Measurements from ENCODE around the gene P2RX1. TPM values are rescaled to one million over a fixed set of nuclear protein-coding genes. Genes with fewer than 3 reads are reported as not detected.

The P2RX1 gene
- polyA plus RNA-seq, 4 donors: 2.2 to 53.4 (median 3.2) TPM; not detected in 1

DNA sequence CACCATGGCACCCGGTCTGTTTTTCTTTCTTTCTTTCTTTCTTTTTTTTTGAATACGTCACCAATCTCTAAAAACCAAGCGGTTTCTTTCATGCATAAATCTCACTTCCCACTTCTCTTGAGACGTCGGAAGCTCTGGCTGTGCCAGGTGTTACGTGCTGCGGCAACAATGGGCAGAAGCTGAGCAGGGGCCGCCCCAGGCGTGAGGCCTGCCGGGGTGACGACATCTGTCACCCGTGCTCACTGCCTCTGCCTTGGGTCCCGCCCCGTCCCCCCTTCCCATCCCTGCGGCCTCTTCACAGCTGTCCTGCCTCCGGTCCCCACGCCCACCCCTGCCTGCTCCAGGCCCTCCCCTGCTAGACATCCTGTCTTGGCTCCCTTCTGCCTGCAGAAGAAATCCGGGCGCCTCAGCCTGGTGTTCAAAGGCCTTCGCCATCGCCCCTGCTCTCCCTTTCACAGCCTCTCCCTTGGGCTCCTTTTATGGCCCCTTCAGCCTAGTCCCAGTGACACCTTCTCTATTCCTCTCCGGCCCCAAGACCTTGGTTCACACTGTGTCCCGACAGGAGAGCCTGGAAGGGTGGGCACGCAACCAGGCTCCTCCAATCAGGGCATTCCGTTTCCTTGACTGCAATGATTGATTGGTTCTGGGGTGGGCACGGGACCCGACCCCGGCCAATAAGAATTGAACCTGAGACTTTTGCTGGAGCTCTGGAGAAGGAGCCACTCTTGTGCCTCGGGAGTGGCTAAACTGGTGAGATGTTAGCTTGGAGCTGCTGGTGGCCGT lies 4.8 kb downstream of the P2RX1 start:
- H3K4me3 ChIP-seq (ENCODE audit: low read depth in 1 of 3, low read length in 3 of 3): no peak overlapping the region
- 49 to 82% (median 65%) methylated on average over 28 to 30 of the region's 30 CpGs for WGBS, 3 donors
- DNase-seq (peak in 1 of 2 donors; percentile 69), FAIRE-seq (no peak)
- H3K27ac ChIP-seq (ENCODE audit: low read depth in 1 of 3, low read length in 2 of 3): peak overlapping the region in 2 of 3 donors; percentile 23 to 67
- H3K9me3 ChIP-seq (ENCODE audit: control insufficient read depth in 2 of 2, insufficient read depth in 1 of 2, low read depth in 1 of 2, low read length in 1 of 2): peaks cover 0 to 4% of the 10 kb centered on the region in 2 donors
- peaks cover 0 to 72% (median 0%) of the 10 kb centered on the region in 3 donors for H3K36me3 ChIP-seq (ENCODE audit: control insufficient read depth in 3 of 3, insufficient read depth in 2 of 3, low read depth in 1 of 3, low read length in 3 of 3)
- no peaks in the 10 kb centered on the region for H3K27me3 ChIP-seq (ENCODE audit: control insufficient read depth in 3 of 3, insufficient read depth in 3 of 3, low read length in 3 of 3)
- peaks cover 0 to 20% (median under 1%) of the 10 kb centered on the region in 3 donors for H3K4me1 ChIP-seq (ENCODE audit: control insufficient read depth in 3 of 3, insufficient read depth in 2 of 3, low read depth in 1 of 3, low read length in 2 of 3)

DNA sequence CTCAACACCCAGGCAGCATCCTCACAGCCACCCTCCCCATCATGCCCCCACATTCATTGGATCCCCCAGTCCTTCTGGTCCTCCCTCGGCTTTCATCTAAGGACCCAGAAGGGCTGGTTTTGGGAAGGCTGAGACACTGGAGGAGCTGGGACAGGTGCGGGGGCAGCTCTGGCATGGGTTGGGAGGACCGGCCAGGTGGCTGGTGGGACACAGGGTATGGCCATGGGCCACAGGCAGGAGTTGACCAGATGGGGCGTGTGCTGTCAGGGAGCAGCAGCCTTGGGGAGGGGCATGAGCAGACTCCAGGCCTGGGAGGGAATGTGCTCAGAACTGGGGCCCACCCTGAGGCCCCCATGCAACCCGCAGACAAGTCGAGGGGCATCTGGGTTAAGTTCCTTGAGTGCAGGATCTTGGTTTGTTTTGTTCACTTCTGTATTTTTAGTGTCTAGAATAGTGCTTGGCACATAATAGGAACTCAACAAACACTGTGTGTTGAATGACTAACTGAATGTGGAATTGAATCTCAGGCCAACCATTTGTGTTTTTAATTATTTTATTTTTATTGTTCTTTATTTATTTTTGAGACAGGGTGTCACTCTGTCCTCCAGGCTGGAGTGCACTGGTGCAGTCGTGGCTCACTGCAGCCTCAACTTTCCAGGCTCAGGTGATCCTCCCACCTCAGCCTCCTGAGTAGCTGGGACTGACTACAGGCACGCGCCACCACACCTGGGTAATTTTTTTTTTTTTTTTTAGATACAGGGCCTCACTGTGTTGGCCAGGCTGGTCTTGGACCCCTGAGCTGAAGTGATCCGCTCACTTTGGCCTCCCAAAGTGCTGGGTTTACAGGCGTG lies 5.6 kb downstream of the P2RX1 start:
- Histone ChIP-seq H3K9me3 (ENCODE audit: control insufficient read depth in 2 of 2, insufficient read depth in 1 of 2, low read depth in 1 of 2, low read length in 1 of 2) (peaks cover 0 to 4% of the 10 kb centered on the region in 2 donors), H3K36me3 (ENCODE audit: control insufficient read depth in 3 of 3, insufficient read depth in 2 of 3, low read depth in 1 of 3, low read length in 3 of 3) (peaks cover 0 to 70% (median 0%) of the 10 kb centered on the region in 3 donors), H3K27me3 (ENCODE audit: control insufficient read depth in 3 of 3, insufficient read depth in 3 of 3, low read length in 3 of 3) (no peaks in the 10 kb centered on the region), H3K27ac (ENCODE audit: low read depth in 1 of 3, low read length in 2 of 3) (peak overlapping the region in 2 of 3 donors; percentile 16 to 63), H3K4me3 (ENCODE audit: low read depth in 1 of 3, low read length in 3 of 3) (no peak overlapping the region), H3K4me1 (ENCODE audit: control insufficient read depth in 3 of 3, insufficient read depth in 2 of 3, low read depth in 1 of 3, low read length in 2 of 3) (peaks cover 0 to 12% (median 0%) of the 10 kb centered on the region in 3 donors)
- 76 to 88% (median 85%) methylated on average over 11 of the region's 11 CpGs for WGBS, 3 donors
- DNase-seq (no peak), FAIRE-seq (no peak)

DNA sequence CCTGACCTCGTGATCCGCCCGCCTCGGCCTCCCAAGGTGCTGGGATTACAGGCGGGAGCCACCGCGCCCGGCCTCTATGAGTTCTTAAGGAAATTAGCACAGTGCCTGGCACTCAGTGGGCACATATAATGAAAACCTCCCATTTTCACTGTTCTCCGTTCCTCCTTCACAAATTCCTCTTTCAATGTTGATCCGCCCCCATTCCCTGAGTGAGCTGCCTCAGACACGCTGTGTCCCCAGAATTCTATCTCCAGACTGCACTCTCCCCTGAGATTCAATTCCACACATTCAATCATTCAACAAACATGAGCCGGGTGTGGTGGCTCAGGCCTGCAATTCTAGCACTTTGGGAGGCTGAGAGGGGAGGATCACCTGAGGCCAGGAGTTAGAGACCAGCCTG lies 7.0 kb downstream of the P2RX1 start:
- no peak overlapping the region for H3K4me3 ChIP-seq (ENCODE audit: low read depth in 1 of 3, low read length in 3 of 3)
- FAIRE-seq (no peak), DNase-seq (no peak)
- H3K27ac ChIP-seq (ENCODE audit: low read depth in 1 of 3, low read length in 2 of 3): no peak overlapping the region
- H3K4me1 ChIP-seq (ENCODE audit: control insufficient read depth in 3 of 3, insufficient read depth in 2 of 3, low read depth in 1 of 3, low read length in 2 of 3): peaks cover 0 to 9% (median 0%) of the 10 kb centered on the region in 3 donors
- H3K36me3 ChIP-seq (ENCODE audit: control insufficient read depth in 3 of 3, insufficient read depth in 2 of 3, low read depth in 1 of 3, low read length in 3 of 3): peaks cover 0 to 69% (median 0%) of the 10 kb centered on the region in 3 donors
- H3K27me3 ChIP-seq (ENCODE audit: control insufficient read depth in 3 of 3, insufficient read depth in 3 of 3, low read length in 3 of 3): no peaks in the 10 kb centered on the region
- 83 to 91% (median 87%) methylated on average over 12 of the region's 12 CpGs for WGBS, 3 donors
- peaks cover 0 to 4% of the 10 kb centered on the region in 2 donors for H3K9me3 ChIP-seq (ENCODE audit: control insufficient read depth in 2 of 2, insufficient read depth in 1 of 2, low read depth in 1 of 2, low read length in 1 of 2)

DNA sequence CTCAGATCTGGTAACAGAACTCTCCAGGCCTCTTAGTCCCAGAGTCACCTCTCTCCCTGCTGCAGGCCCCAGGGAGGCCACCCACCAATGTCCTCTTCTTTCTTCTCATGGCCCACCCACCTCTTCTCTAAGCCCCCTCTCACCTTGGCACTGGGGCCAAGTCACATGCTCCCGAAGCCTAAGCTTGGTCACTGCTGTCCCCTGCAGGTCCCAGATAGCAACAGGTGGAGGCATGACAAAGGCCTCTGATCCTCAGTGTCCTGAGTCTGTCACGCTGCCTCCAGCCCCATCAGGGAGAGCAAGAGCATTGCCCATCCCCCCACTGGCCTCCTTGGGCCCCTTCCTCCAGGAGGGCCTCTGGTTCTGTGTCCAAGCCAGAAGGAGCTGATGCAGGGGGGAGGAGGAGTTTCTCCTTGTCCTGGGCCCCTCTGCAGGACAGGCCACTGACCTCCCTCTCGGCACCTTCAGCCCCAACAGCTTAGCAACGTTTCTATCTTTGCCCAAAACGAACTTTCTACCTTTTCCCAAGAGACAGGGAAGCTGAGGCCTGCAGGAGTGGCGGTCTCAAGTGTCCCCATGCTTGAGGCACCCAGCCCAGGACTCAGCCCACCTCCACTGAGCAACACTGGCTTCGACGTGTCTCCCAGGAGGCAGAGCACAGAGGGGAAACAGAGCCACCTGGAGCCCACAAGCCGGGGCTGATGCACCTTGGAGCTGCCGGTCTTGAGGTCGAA lies 8.6 kb downstream of the P2RX1 start:
- DNase-seq: no peak

DNA sequence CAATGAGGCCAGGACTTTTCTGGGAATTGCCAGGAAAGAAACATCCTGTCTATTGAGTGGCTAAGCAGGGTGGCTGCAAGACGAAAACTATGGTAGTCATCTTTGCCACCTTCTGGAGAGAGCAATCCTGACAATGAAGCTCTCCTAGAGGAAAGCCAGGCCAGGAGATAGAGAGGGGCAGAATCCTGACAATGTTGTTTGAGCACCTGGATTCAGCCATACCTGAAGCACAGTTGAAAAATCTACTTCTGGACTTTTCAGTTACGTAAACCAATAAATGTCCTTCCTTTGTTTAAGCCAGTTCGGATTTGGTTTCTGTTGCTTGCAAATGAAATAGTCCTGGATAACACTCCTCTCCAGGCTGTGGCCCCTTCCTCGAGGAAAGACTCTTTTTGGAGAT lies 9.4 kb downstream of the P2RX1 start:
- Histone ChIP-seq H3K9me3 (ENCODE audit: control insufficient read depth in 2 of 2, insufficient read depth in 1 of 2, low read depth in 1 of 2, low read length in 1 of 2) (peaks cover 0 to 3% of the 10 kb centered on the region in 2 donors), H3K27me3 (ENCODE audit: control insufficient read depth in 3 of 3, insufficient read depth in 3 of 3, low read length in 3 of 3) (no peaks in the 10 kb centered on the region), H3K4me1 (ENCODE audit: control insufficient read depth in 3 of 3, insufficient read depth in 2 of 3, low read depth in 1 of 3, low read length in 2 of 3) (peaks cover 0 to 3% (median 0%) of the 10 kb centered on the region in 3 donors), H3K4me3 (ENCODE audit: low read depth in 1 of 3, low read length in 3 of 3) (no peak overlapping the region), H3K36me3 (ENCODE audit: control insufficient read depth in 3 of 3, insufficient read depth in 2 of 3, low read depth in 1 of 3, low read length in 3 of 3) (peaks cover 0 to 66% (median 0%) of the 10 kb centered on the region in 3 donors), H3K27ac (ENCODE audit: low read depth in 1 of 3, low read length in 2 of 3) (no peak overlapping the region)
- no peak for DNase-seq
- 86 to 89% (median 89%) methylated on average over 4 of the region's 4 CpGs for WGBS, 3 donors
- FAIRE-seq: no peak

More for the DNA sequence above, 8.6 kb downstream of the P2RX1 start:
- Histone ChIP-seq H3K4me3 (ENCODE audit: low read depth in 1 of 3, low read length in 3 of 3) (no peak overlapping the region), H3K36me3 (ENCODE audit: control insufficient read depth in 3 of 3, insufficient read depth in 2 of 3, low read depth in 1 of 3, low read length in 3 of 3) (peaks cover 0 to 68% (median 0%) of the 10 kb centered on the region in 3 donors), H3K27ac (ENCODE audit: low read depth in 1 of 3, low read length in 2 of 3) (no peak overlapping the region), H3K9me3 (ENCODE audit: control insufficient read depth in 2 of 2, insufficient read depth in 1 of 2, low read depth in 1 of 2, low read length in 1 of 2) (peaks cover 0 to 4% of the 10 kb centered on the region in 2 donors), H3K27me3 (ENCODE audit: control insufficient read depth in 3 of 3, insufficient read depth in 3 of 3, low read length in 3 of 3) (no peaks in the 10 kb centered on the region), H3K4me1 (ENCODE audit: control insufficient read depth in 3 of 3, insufficient read depth in 2 of 3, low read depth in 1 of 3, low read length in 2 of 3) (peaks cover 0 to 3% (median 0%) of the 10 kb centered on the region in 3 donors)
- 68 to 76% (median 69%) methylated on average over 11 of the region's 11 CpGs for WGBS, 3 donors
- FAIRE-seq: no peak

DNA sequence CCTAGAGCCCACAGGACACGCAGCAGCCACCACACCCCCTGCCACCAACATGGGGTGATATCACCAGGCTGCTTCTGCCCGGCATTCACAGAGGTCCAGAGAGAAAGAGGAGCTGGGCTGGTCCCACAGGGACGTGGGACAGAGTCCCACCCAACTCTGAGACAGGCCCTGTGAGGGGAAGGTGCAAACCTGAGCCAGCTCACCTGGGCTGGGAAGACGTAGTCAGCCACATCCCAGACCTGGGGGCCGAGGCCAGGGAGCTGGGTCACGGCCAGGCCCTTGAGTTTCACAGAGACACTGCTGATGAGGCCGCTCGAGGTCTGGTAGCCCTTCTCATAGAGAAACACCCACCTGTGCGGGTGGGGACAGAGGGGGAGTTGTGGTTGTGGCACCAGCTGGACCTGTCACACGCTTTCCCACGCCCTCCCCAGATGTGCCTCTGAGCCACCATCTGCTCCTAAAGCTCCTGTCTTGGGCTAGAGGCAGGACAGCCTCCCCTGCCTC lies 11.2 kb downstream of the P2RX1 start:
- WGBS, 3 donors: 63 to 82% (median 80%) methylated on average over 10 to 11 of the region's 11 CpGs
- no peaks in the 10 kb centered on the region for H3K9me3 ChIP-seq (ENCODE audit: control insufficient read depth in 2 of 2, insufficient read depth in 1 of 2, low read depth in 1 of 2, low read length in 1 of 2)
- no peaks in the 10 kb centered on the region for H3K4me1 ChIP-seq (ENCODE audit: control insufficient read depth in 3 of 3, insufficient read depth in 2 of 3, low read depth in 1 of 3, low read length in 2 of 3)
- peak overlapping the region in 1 of 3 donors; percentile 68 for H3K27ac ChIP-seq (ENCODE audit: low read depth in 1 of 3, low read length in 2 of 3)
- FAIRE-seq (no peak), DNase-seq (no peak)
- peaks cover 0 to 60% (median 0%) of the 10 kb centered on the region in 3 donors for H3K36me3 ChIP-seq (ENCODE audit: control insufficient read depth in 3 of 3, insufficient read depth in 2 of 3, low read depth in 1 of 3, low read length in 3 of 3)
- H3K27me3 ChIP-seq (ENCODE audit: control insufficient read depth in 3 of 3, insufficient read depth in 3 of 3, low read length in 3 of 3): no peaks in the 10 kb centered on the region
- no peak overlapping the region for H3K4me3 ChIP-seq (ENCODE audit: low read depth in 1 of 3, low read length in 3 of 3)

DNA sequence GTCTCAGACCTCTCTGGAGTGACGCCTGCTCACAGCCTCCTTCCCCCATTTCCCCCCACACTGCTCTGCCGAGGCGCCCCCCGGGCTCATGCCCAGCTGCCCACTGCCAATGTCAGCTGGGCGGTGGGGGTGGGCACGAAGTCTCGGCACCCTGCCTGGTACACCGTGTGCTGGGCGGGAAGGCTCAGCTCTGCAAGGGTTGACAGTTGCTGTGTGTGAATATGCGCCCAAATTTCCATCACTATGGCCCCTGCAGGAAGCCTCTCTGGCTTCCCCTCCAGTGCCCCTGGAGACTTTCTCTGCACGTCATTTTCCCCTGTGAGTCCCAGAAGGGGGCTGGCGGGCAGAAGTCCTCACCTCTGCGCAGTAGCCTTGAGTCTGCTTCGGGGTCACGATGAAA lies 11.8 kb downstream of the P2RX1 start:
- H3K4me1 ChIP-seq (ENCODE audit: control insufficient read depth in 3 of 3, insufficient read depth in 2 of 3, low read depth in 1 of 3, low read length in 2 of 3): no peaks in the 10 kb centered on the region
- H3K4me3 ChIP-seq (ENCODE audit: low read depth in 1 of 3, low read length in 3 of 3): no peak overlapping the region
- no peak overlapping the region for H3K27ac ChIP-seq (ENCODE audit: low read depth in 1 of 3, low read length in 2 of 3)
- peaks cover 0 to 66% (median 0%) of the 10 kb centered on the region in 3 donors for H3K36me3 ChIP-seq (ENCODE audit: control insufficient read depth in 3 of 3, insufficient read depth in 2 of 3, low read depth in 1 of 3, low read length in 3 of 3)
- WGBS, 3 donors: 75 to 88% (median 83%) methylated on average over 12 to 15 of the region's 15 CpGs
- DNase-seq (no peak), FAIRE-seq (no peak)
- H3K27me3 ChIP-seq (ENCODE audit: control insufficient read depth in 3 of 3, insufficient read depth in 3 of 3, low read length in 3 of 3): no peaks in the 10 kb centered on the region
- no peaks in the 10 kb centered on the region for H3K9me3 ChIP-seq (ENCODE audit: control insufficient read depth in 2 of 2, insufficient read depth in 1 of 2, low read depth in 1 of 2, low read length in 1 of 2)
